ENCODE measurements around the gene ESX1. TPM values are rescaled to one million over a fixed set of nuclear protein-coding genes. Genes with fewer than 3 reads are reported as not detected.

Gene ESX1
- total RNA-seq (ENCODE audit: low replicate concordance), result not detected in 2 replicates

DNA sequence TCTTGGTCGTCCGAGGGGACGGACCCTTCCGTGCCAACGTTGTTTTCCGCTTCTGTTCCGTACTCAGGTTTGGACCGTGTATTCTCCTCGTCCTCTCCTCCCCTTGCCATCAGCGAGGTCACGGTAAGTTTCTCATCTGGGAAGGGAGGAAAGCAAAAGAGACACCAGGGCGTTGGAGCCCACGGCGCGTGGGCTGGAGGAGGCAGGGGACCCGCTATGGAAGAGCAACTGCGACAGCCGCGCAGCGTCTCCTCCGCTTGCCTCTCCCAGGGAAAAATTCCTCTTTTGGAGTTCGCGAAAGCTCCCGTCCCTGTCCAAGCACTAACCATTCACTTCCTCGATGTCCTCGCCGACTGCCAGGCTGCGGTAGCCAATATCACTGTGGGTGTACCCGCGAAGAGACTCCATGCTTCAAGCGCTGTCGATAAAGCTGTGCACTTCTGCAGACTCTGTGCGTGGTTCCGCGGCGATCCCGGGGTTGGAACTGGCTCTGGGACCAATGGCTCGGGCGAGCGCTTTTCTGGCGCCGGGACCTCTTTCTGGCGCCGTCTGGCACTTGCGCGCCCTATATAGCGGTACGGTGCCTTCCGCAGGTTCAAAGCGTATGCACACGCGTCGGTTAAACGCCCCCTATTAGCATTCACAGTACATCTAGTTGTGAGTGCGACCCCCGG, at the start of gene ESX1:
TSS of gene ESX1 (minus strand) at position 492 of the 674 bp plus-strand sequence. CDS start at position 408, 84 bp downstream.
- Histone ChIP-seq H3K36me3 (no peaks in the 10 kb centered on the region), H3F3A (ENCODE audit: low read depth) (no peaks in the 10 kb centered on the region), H3K4me2 (peak within 1 kb of the TSS; percentile 67), H3K27ac (no peak within 1 kb of the TSS), H3K27me3 (peaks cover 98% of the 10 kb centered on the region), H3K9ac (no peak within 1 kb of the TSS), H3K79me2 (ENCODE audit: low read depth) (no peaks in the 10 kb centered on the region), H3K9me3 (ENCODE audit: low read depth) (no peaks in the 10 kb centered on the region), H4K20me1 (ENCODE audit: low read depth) (no peaks in the 10 kb centered on the region), H3K4me3 (peak within 1 kb of the TSS; percentile 36), H2AFZ (replicated peaks) (peak within 1 kb of the TSS; percentile 30), H3K4me1 (no peaks in the 10 kb centered on the region)
- Mint-ChIP-seq H3K9me3 (no peaks in the 10 kb centered on the region), H3K4me3 (peak within 1 kb of the TSS; percentile 79), H3K27me3 (ENCODE audit: insufficient read depth, low read depth) (peaks cover 52% of the 10 kb centered on the region), H3K36me3 (no peaks in the 10 kb centered on the region), H3K27ac (no peak within 1 kb of the TSS), H3K4me1 (peaks cover 9% of the 10 kb centered on the region)
- peak; percentile 80 for TF ChIP-seq EZH2phosphoT487 (IDR thresholded peaks at IDR 0.05)
- TF ChIP-seq EZH2 (IDR thresholded peaks at IDR 0.05), result peak; percentile 82
- TF ChIP-seq, protein P1, sequence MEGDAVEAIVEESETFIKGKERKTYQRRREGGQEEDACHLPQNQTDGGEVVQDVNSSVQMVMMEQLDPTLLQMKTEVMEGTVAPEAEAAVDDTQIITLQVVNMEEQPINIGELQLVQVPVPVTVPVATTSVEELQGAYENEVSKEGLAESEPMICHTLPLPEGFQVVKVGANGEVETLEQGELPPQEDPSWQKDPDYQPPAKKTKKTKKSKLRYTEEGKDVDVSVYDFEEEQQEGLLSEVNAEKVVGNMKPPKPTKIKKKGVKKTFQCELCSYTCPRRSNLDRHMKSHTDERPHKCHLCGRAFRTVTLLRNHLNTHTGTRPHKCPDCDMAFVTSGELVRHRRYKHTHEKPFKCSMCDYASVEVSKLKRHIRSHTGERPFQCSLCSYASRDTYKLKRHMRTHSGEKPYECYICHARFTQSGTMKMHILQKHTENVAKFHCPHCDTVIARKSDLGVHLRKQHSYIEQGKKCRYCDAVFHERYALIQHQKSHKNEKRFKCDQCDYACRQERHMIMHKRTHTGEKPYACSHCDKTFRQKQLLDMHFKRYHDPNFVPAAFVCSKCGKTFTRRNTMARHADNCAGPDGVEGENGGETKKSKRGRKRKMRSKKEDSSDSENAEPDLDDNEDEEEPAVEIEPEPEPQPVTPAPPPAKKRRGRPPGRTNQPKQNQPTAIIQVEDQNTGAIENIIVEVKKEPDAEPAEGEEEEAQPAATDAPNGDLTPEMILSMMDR (IDR thresholded peaks at IDR 0.05), result no peak
- DNase-seq (ENCODE audit: low spot score), result peak; percentile 61

DNA sequence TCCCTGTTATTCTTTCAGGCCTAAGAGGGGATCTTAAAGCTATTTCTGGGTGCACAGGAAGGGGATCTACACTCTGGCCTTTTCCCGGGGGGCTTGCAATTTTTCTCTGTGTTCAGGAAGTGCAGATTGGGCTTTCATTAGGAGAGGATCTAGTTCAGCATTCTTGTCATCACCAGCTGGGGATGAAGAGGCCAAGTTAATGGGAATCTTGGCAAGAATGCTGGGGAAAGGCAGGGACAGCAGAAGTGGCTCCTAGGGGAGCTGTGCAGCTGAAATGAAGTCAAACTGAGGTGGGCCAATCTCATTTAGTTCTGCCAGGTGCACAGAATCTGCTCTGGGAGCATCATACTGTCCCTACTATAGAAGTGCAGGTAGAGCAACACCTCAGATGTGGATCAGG, 40.9 kb upstream of the ESX1 start:
- no peak overlapping the region for H3K4me3 ChIP-seq
- H3K9ac ChIP-seq, result no peak overlapping the region
- Mint-ChIP-seq H3K4me3 (no peak overlapping the region), H3K4me1 (peaks cover 7% of the 10 kb centered on the region), H3K36me3 (no peaks in the 10 kb centered on the region), H3K27ac (no peak overlapping the region), H3K27me3 (ENCODE audit: insufficient read depth, low read depth) (peaks cover 8% of the 10 kb centered on the region), H3K9me3 (no peaks in the 10 kb centered on the region)
- H3F3A ChIP-seq (ENCODE audit: low read depth), result no peaks in the 10 kb centered on the region
- no peak for DNase-seq (ENCODE audit: low spot score)
- no peaks in the 10 kb centered on the region for H3K36me3 ChIP-seq
- H3K4me2 ChIP-seq, result no peak overlapping the region
- no peaks in the 10 kb centered on the region for H3K9me3 ChIP-seq (ENCODE audit: low read depth)
- H2AFZ ChIP-seq (replicated peaks), result no peak overlapping the region
- no peaks in the 10 kb centered on the region for H3K79me2 ChIP-seq (ENCODE audit: low read depth)
- no peaks in the 10 kb centered on the region for H3K27me3 ChIP-seq
- TF ChIP-seq, protein P1 (IDR thresholded peaks at IDR 0.05), result no peak
- TF ChIP-seq EZH2 (IDR thresholded peaks at IDR 0.05) (no peak), EZH2phosphoT487 (IDR thresholded peaks at IDR 0.05) (no peak)
- no peaks in the 10 kb centered on the region for H4K20me1 ChIP-seq (ENCODE audit: low read depth)
- H3K27ac ChIP-seq, result no peak overlapping the region
- H3K4me1 ChIP-seq, result no peaks in the 10 kb centered on the region

DNA sequence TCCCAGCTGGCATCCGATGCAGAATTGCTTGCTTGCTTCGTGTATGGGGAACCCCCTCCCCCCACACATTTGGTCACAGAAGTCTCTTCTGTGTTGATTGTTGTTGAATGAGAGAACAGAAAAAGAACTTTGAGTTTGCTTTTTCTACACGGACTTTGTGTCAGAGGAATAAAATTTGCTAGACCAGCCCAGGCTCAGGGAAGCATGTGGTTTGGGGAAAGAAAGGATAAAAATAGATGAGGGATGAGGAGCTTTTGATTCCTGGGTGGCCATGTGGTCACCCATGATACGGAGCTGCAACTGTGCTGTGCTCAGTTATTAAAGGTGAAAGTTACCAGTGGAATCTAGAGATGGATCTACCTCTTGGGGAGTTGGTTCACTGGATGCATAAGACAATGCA, 34.2 kb upstream of the ESX1 start:
- H3K4me3 Mint-ChIP-seq, result no peak overlapping the region
- no peaks in the 10 kb centered on the region for H3K36me3 Mint-ChIP-seq
- H3K27ac Mint-ChIP-seq, result no peak overlapping the region
- H2AFZ ChIP-seq (replicated peaks), result no peak overlapping the region
- H3K9me3 Mint-ChIP-seq, result no peaks in the 10 kb centered on the region
- H3K4me3 ChIP-seq, result no peak overlapping the region
- no peaks in the 10 kb centered on the region for H3K36me3 ChIP-seq
- H3K4me2 ChIP-seq, result no peak overlapping the region
- no peaks in the 10 kb centered on the region for H3K4me1 ChIP-seq
- no peaks in the 10 kb centered on the region for H3K27me3 ChIP-seq
- TF ChIP-seq EZH2 (IDR thresholded peaks at IDR 0.05) (no peak), EZH2phosphoT487 (IDR thresholded peaks at IDR 0.05) (no peak)
- TF ChIP-seq, protein P1 (IDR thresholded peaks at IDR 0.05), result no peak
- no peaks in the 10 kb centered on the region for H4K20me1 ChIP-seq (ENCODE audit: low read depth)
- H3K27me3 Mint-ChIP-seq (ENCODE audit: insufficient read depth, low read depth), result peaks cover 9% of the 10 kb centered on the region
- no peaks in the 10 kb centered on the region for H3K79me2 ChIP-seq (ENCODE audit: low read depth)
- H3K9me3 ChIP-seq (ENCODE audit: low read depth), result no peaks in the 10 kb centered on the region
- no peak overlapping the region for H3K9ac ChIP-seq
- H3K27ac ChIP-seq, result no peak overlapping the region
- H3K4me1 Mint-ChIP-seq, result peaks cover 25% of the 10 kb centered on the region
- DNase-seq (ENCODE audit: low spot score), result no peak
- H3F3A ChIP-seq (ENCODE audit: low read depth), result no peaks in the 10 kb centered on the region
